Measurements from ENCODE around the gene TRRAP. TPM values are rescaled to one million over a fixed set of nuclear protein-coding genes. Genes with fewer than 3 reads are reported as not detected.

Gene TRRAP
- 10 to 100 TPM; 36.2 to 47.8 (median 44.5) TPM for total RNA-seq
- long read RNA-seq, donor 1, partial matches to known transcripts, result 12 of 16 reads
- long read RNA-seq, donor 1, other reads (novel, unspliced or antisense), result 4 of 16 reads
- long read RNA-seq, donor 2, partial matches to known transcripts, result 1 of 1 reads
- long read RNA-seq, donor 2, other reads (novel, unspliced or antisense), result 0 of 1 reads

DNA sequence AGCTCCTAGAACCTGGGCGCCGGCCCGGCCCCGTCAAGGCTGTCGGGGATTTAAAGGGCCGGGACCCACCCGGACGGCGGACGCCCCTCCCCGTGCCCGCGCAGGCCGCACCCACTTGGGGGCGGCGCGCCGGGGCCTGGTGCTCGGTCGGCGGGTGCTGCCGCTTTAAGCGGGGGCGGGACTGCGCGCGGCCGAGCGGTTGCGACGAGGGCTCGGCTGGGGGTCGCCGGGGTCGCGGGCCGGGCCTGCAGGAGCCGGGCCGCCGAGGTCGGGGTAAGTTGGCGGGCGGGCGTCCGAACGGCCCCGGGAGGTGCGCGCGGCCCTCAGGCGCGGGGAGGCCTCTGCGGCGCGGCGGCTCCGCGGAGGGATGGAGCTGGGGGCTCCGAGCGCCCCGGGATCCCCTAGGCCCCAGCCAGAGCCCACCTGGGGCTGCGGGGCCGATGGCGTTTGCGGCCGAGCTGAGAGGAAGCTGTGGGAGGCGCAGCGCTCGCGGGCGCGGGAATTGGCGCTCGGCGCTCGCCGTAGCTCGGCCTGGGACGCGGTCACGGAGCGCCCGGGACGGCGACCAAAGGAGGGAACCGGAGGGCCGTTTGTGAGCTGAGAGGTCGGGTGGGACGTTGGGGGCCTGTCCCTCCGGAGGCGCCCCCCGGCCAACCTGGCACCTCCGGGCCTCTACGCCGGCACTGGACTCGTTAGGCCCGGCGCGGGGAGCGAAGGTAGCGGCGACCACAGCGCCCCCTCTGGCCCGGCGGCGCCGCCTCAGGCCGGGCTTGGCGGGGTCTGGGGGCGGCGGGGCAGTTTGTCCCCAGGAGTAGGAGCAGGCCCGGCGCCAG is at the start of gene TRRAP:
TRRAP (plus strand) TSS at position 168 of the 833 bp plus-strand sequence. CDS start 2,619 bp downstream, outside the sequence.
- peak; percentile 73 to 82 (median 82) for DNase-seq
- intact Hi-C loops (cut with DNase I, micrococcal nuclease), result no loop called here
- Histone ChIP-seq H3K36me3 (ENCODE audit: low read depth) (peaks cover 4% of the 10 kb centered on the region), H3K4me1 (ENCODE audit: low read depth) (peaks cover 9% of the 10 kb centered on the region), H3K9me3 (no peaks in the 10 kb centered on the region), H3K4me3 (peak within 1 kb of the TSS; percentile 99)
- TF ChIP-seq, protein P1, sequence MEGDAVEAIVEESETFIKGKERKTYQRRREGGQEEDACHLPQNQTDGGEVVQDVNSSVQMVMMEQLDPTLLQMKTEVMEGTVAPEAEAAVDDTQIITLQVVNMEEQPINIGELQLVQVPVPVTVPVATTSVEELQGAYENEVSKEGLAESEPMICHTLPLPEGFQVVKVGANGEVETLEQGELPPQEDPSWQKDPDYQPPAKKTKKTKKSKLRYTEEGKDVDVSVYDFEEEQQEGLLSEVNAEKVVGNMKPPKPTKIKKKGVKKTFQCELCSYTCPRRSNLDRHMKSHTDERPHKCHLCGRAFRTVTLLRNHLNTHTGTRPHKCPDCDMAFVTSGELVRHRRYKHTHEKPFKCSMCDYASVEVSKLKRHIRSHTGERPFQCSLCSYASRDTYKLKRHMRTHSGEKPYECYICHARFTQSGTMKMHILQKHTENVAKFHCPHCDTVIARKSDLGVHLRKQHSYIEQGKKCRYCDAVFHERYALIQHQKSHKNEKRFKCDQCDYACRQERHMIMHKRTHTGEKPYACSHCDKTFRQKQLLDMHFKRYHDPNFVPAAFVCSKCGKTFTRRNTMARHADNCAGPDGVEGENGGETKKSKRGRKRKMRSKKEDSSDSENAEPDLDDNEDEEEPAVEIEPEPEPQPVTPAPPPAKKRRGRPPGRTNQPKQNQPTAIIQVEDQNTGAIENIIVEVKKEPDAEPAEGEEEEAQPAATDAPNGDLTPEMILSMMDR (IDR thresholded peaks at IDR 0.05), result peak; percentile 97
- peak; percentile 88 for ATAC-seq

- Histone ChIP-seq H3K4me1 (ENCODE audit: low read depth) (no peaks in the 10 kb centered on the region), H3K4me3 (no peak overlapping the region), H3K9me3 (no peaks in the 10 kb centered on the region), H3K36me3 (ENCODE audit: low read depth) (no peaks in the 10 kb centered on the region)
- ATAC-seq (no peak), DNase-seq (no peak)
- TF ChIP-seq, protein P1 (IDR thresholded peaks at IDR 0.05), result no peak
- intact Hi-C loops (cut with DNase I, micrococcal nuclease), result loop anchor here in 1 of 2 donors (10.0 kb wide), 1 partner anchor 56 kb away; no protein-coding TSS in a partner anchor
Measured at GRCh38 chr7:98830972-98831548, 47.3 kb upstream of the TRRAP start.

GRCh38 chr7:98831641-98832221 is 46.6 kb upstream of the TRRAP start:
- H3K4me3 ChIP-seq, result no peak overlapping the region
- H3K4me1 ChIP-seq (ENCODE audit: low read depth), result no peaks in the 10 kb centered on the region
- TF ChIP-seq, protein P1 (IDR thresholded peaks at IDR 0.05), result peak; percentile 22
- H3K9me3 ChIP-seq, result no peaks in the 10 kb centered on the region
- ATAC-seq (no peak), DNase-seq (peak in 2 of 3 donors; percentile 30 to 32)
- H3K36me3 ChIP-seq (ENCODE audit: low read depth), result no peaks in the 10 kb centered on the region
- intact Hi-C loops (cut with DNase I, micrococcal nuclease), result loop anchor here in 1 of 2 donors (10.0 kb wide), 1 partner anchor 57 kb away; no protein-coding TSS in a partner anchor

- H3K9me3 ChIP-seq, result no peaks in the 10 kb centered on the region
- H3K36me3 ChIP-seq (ENCODE audit: low read depth), result no peaks in the 10 kb centered on the region
- DNase-seq (no peak), ATAC-seq (no peak)
- intact Hi-C loops (cut with DNase I, micrococcal nuclease), result loop anchor here in 1 of 2 donors (10.0 kb wide), 1 partner anchor 58 kb away; no protein-coding TSS in a partner anchor
- no peak overlapping the region for H3K4me3 ChIP-seq
- no peaks in the 10 kb centered on the region for H3K4me1 ChIP-seq (ENCODE audit: low read depth)
- TF ChIP-seq, protein P1 (IDR thresholded peaks at IDR 0.05), result no peak
Measured at GRCh38 chr7:98833022-98833421, 45.3 kb upstream of the TRRAP start.

GRCh38 chr7:98834949-98835348 is 43.4 kb upstream of the TRRAP start:
- H3K4me3 ChIP-seq, result no peak overlapping the region
- no peaks in the 10 kb centered on the region for H3K4me1 ChIP-seq (ENCODE audit: low read depth)
- H3K36me3 ChIP-seq (ENCODE audit: low read depth), result no peaks in the 10 kb centered on the region
- ATAC-seq (no peak), DNase-seq (no peak)
- TF ChIP-seq, protein P1 (IDR thresholded peaks at IDR 0.05), result no peak
- intact Hi-C loops (cut with DNase I, micrococcal nuclease), result loop anchor here in 1 of 2 donors (10.0 kb wide), 1 partner anchor 60 kb away; no protein-coding TSS in a partner anchor
- H3K9me3 ChIP-seq, result no peaks in the 10 kb centered on the region
